K562 (cell line): ENCODE measurements around the gene RUVBL1.

Experiments
- BACH1 ChIP-seq: fragments of 200-800 bp; sonication (Bioruptor generic); IDR thresholded peaks from 2 replicates; pipeline ENCODE4 v1.6.1; 2016; ENCODE audit warnings: missing genetic modification characterization, missing compliant biosample characterization
- CTCF ChIP-seq, 3 experiments: IDR thresholded peaks in 2 of 3; conservative IDR thresholded peaks in 1 of 3; 2 replicates each; pipeline ENCODE4 v1.5.1; 2011 to 2012; ENCODE audit warnings: low read length in 3 of 3, mild to moderate bottlenecking in 3 of 3, control low read depth in 2 of 3, improper control_type of control experiment in 1 of 3, inconsistent platforms in 1 of 3, low read depth in 1 of 3, mixed read lengths in 1 of 3, moderate library complexity in 1 of 3; ENCODE audit not compliant: insufficient read depth in 2 of 3
- EHMT2 ChIP-seq: fragments of 450-650 bp; IDR thresholded peaks from 2 replicates; pipeline ENCODE4 v1.6.1; 2018; ENCODE audit warnings: antibody characterized with exemption
- EZH2 ChIP-seq: IDR thresholded peaks from 2 replicates; pipeline ENCODE4 v1.6.1; 2012; ENCODE audit warnings: low read depth, mild to moderate bottlenecking, inconsistent platforms, low read length, borderline replicate concordance
- FOXJ2 ChIP-seq: fragments of 200-800 bp; sonication (Bioruptor generic); IDR thresholded peaks from 2 replicates; pipeline ENCODE4 v1.6.1; 2016; ENCODE audit warnings: missing genetic modification characterization, missing compliant biosample characterization
- NFIC ChIP-seq: fragments of 450-650 bp; IDR thresholded peaks from 2 replicates; pipeline ENCODE4 v1.6.1; 2017; ENCODE audit warnings: mild to moderate bottlenecking, inconsistent platforms
- POLR2A ChIP-seq: fragments of 450-650 bp; conservative IDR thresholded peaks from 2 replicates; pipeline ENCODE4 v1.6.1; 2016
- TAF1 ChIP-seq: IDR thresholded peaks from 2 replicates; pipeline ENCODE4 v1.6.1; 2011; ENCODE audit warnings: mild to moderate bottlenecking, low read length, moderate library complexity; ENCODE audit not compliant: insufficient read depth, control insufficient read depth, severe bottlenecking; ENCODE audit errors: extremely low read depth
- ZFP36 ChIP-seq: fragments of 150-350 bp; IDR thresholded peaks from 2 replicates; pipeline ENCODE4 v1.6.1; 2018; ENCODE audit warnings: low read length, low read depth; ENCODE audit not compliant: partially characterized antibody

- TF ChIP-seq POLR2A, result no peak; the same call in 1 of the 2 replicates
- TF ChIP-seq FOXJ2, result no peak
- TF ChIP-seq EZH2, result no peak
- TF ChIP-seq ZFP36, result no peak
- TF ChIP-seq EHMT2, result no peak
- TF ChIP-seq BACH1, result no peak
- no peak for TF ChIP-seq NFIC
- TF ChIP-seq CTCF (IDR thresholded peaks at IDR 0.05 in 2 of 3, conservative IDR thresholded peaks at IDR 0.05 in 1 of 3; ENCODE audit: insufficient read depth in 2 of 3, low read depth in 1 of 3, low read length in 3 of 3), result no peak
- TF ChIP-seq TAF1, result no peak
These were observed 51.0 kb downstream of the RUVBL1 start for GRCh38 chr3:128072454-128073184.
